Body of pancreas (tissue), 4 donors: ENCODE data around the gene MROH2A. TPM values are rescaled to one million over a fixed set of nuclear protein-coding genes. Genes with fewer than 3 reads are reported as not detected.

Source experiments
- ATAC-seq: fragments of 150-250 bp; one replicate; pipeline ENCODE4 v1.9.1; 2016
- DNase-seq, 4 donors: peaks; one replicate each; pipeline ENCODE4 v3.0.0-alpha.2; 2019
- H3K27ac ChIP-seq, 4 donors: fragments of 200-600 bp; sonication (generic); 1 replicate in 3 of 4; 2 replicates in 1 of 4; pipeline versions ENCODE4 v1.5.1 to v1.6.1; 2016 to 2019; ENCODE audit warnings: mild to moderate bottlenecking in 1 of 4, mixed read lengths in 1 of 4, moderate library complexity in 1 of 4
- H3K27me3 ChIP-seq, 2 donors: fragments of 200-600 bp; sonication (generic); one replicate each; pipeline ENCODE4 v1.6.0; 2016; ENCODE audit warnings: mild to moderate bottlenecking in 1 of 2
- H3K36me3 ChIP-seq, 2 donors: fragments of 200-600 bp; sonication (generic); replicated peaks in 1 of 2; 2 replicates each; pipeline ENCODE4 v1.5.1; 2016; ENCODE audit warnings: low read depth in 2 of 2; ENCODE audit not compliant: insufficient read depth in 1 of 2
- H3K4me1 ChIP-seq: fragments of 200-600 bp; sonication (generic); one replicate; pipeline ENCODE4 v1.6.0; 2016
- H3K4me3 ChIP-seq, 2 donors: fragments of 200-600 bp; sonication (generic); 1 replicate in 1 of 2; 2 replicates in 1 of 2; pipeline ENCODE4 v1.5.1; 2016 to 2019
- H3K9me3 ChIP-seq, 3 donors: fragments of 200-600 bp; sonication (generic); 1 replicate in 2 of 3; 2 replicates in 1 of 3; pipeline ENCODE4 v1.5.1; 2016
- POLR2A ChIP-seq, 3 donors: fragments of 450-650 bp; IDR thresholded peaks; one replicate each; pipeline ENCODE4 v1.6.1; 2016; ENCODE audit warnings: antibody characterized with exemption in 3 of 3, mild to moderate bottlenecking in 2 of 3
- WGBS, 2 donors: methylation state at CpG; one replicate each; pipeline ENCODE4 v1.1.5; 2017; 5-methylcytosine and 5-hydroxymethylcytosine counted together
- intact Hi-C: fragments of 100-400 bp; cut with DNase I; formaldehyde crosslinking; loops from one replicate; pipeline ENCODE4 v1.15.1; 2023
- total RNA-seq, 2 donors: library from RNA; depleted of rRNA; stranded (reverse); fragments of >200 nt; gene quantifications; one replicate each; pipeline ENCODE4 v1.1.0, GENCODE V29; 2016
- TF ChIP-seq, protein P1 (sequence below), 7 experiments: fragments of 450-650 bp in 4 of 7; fragments of 200-600 bp in 3 of 7; sonication (generic) in 3 of 7; IDR thresholded peaks; one replicate each; pipeline ENCODE4 v1.5.1; 2016 to 2019; ENCODE audit warnings: antibody characterized with exemption in 7 of 7

MROH2A gene
- total RNA-seq, 2 donors from 2014 or later = not detected

GRCh38 chr2:233847248-233847898 lies 69.2 kb downstream of the MROH2A start:
- Histone ChIP-seq H3K4me1 (no peaks in the 10 kb centered on the region), H3K36me3 (no peaks in the 10 kb centered on the region), H3K9me3 (no peaks in the 10 kb centered on the region), H3K4me3 (no peak overlapping the region), H3K27me3 (no peaks in the 10 kb centered on the region), H3K27ac (no peak overlapping the region)
- intact Hi-C loops = no loop called here
- DNase-seq (no peak), ATAC-seq (no peak)
- TF ChIP-seq POLR2A (IDR thresholded peaks at IDR 0.05) = no peak
- TF ChIP-seq, protein P1, sequence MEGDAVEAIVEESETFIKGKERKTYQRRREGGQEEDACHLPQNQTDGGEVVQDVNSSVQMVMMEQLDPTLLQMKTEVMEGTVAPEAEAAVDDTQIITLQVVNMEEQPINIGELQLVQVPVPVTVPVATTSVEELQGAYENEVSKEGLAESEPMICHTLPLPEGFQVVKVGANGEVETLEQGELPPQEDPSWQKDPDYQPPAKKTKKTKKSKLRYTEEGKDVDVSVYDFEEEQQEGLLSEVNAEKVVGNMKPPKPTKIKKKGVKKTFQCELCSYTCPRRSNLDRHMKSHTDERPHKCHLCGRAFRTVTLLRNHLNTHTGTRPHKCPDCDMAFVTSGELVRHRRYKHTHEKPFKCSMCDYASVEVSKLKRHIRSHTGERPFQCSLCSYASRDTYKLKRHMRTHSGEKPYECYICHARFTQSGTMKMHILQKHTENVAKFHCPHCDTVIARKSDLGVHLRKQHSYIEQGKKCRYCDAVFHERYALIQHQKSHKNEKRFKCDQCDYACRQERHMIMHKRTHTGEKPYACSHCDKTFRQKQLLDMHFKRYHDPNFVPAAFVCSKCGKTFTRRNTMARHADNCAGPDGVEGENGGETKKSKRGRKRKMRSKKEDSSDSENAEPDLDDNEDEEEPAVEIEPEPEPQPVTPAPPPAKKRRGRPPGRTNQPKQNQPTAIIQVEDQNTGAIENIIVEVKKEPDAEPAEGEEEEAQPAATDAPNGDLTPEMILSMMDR (IDR thresholded peaks at IDR 0.05) = no peak
- 96 to 97% methylated on average over 13 of the region's 13 CpGs for WGBS, 2 donors

- ATAC-seq = no peak
- Histone ChIP-seq H3K36me3 (no peaks in the 10 kb centered on the region), H3K9me3 (no peaks in the 10 kb centered on the region), H3K4me1 (no peaks in the 10 kb centered on the region), H3K27ac (no peak overlapping the region), H3K4me3 (no peak overlapping the region), H3K27me3 (no peaks in the 10 kb centered on the region)
- intact Hi-C loops = no loop called here
- WGBS, 2 donors = 80 to 97% methylated on average over 13 of the region's 13 CpGs
- DNase-seq = no peak
- TF ChIP-seq POLR2A (IDR thresholded peaks at IDR 0.05) = no peak
- TF ChIP-seq, protein P1 (IDR thresholded peaks at IDR 0.05) = no peak
These were observed 70.1 kb downstream of the MROH2A start for GRCh38 chr2:233848276-233848675.

DNA sequence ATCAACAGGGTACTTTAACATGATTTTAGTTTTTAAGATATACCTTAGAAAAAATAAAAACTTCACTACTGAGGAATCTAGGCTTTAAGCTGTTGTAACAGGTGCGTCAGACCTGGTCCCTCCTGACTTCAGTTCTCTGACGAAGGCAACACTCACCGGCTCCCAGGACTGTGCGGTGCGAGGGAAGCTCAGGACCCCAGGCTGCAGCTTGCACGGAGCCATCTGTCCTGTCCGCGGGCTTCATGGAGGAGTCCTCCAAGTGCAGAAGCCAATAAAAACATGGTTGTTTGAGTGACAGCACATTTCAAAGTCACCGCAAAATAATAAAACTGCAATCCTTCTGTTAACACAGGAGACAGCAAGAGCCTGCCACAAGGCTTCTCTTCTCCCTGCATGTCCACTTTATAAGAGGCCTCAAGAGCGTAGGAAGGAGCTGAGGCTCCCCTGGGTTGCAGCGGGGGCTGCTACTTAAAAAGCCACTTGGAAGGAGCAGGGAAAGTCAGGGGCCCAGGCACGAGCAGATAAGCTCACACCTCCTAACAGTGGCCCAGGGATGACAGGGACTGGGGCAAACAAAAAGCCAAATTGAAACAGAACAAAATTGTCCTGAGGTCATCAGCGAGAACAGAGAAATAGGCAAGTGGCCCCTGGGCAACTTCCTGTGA lies 71.6 kb downstream of the MROH2A start:
- TF ChIP-seq, protein P1 (IDR thresholded peaks at IDR 0.05) = no peak
- TF ChIP-seq POLR2A (IDR thresholded peaks at IDR 0.05) = no peak
- H3K27me3 ChIP-seq = no peaks in the 10 kb centered on the region
- H3K4me3 ChIP-seq = no peak overlapping the region
- H3K36me3 ChIP-seq = no peaks in the 10 kb centered on the region
- ATAC-seq (no peak), DNase-seq (no peak)
- H3K9me3 ChIP-seq = no peaks in the 10 kb centered on the region
- peaks cover 8% of the 10 kb centered on the region for H3K4me1 ChIP-seq
- intact Hi-C loops = no loop called here
- no peak overlapping the region for H3K27ac ChIP-seq
- WGBS, 2 donors = 94 to 97% methylated on average over 13 of the region's 13 CpGs

DNA sequence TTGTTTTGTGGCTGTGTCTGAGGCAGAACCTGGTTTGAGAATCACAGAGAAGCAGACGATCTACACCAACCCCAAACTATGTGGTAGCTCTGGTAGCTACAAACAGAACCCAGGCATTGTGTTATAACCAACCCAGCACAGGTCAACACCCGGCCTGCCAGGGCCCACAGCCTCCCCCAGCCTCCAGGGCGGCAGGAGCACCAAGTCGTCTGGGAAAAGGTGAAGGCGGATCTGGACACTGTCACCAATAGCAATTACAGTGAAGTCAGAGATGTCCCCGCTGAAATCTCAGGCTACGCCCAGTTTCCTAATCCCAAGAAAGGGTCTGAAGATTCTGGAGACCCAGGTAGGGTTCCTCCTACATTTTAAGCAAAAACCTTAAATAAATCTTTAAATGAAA lies 72.6 kb downstream of the MROH2A start:
- Histone ChIP-seq H3K36me3 (no peaks in the 10 kb centered on the region), H3K27me3 (no peaks in the 10 kb centered on the region), H3K27ac (no peak overlapping the region), H3K4me1 (peaks cover 8% of the 10 kb centered on the region), H3K9me3 (no peaks in the 10 kb centered on the region), H3K4me3 (no peak overlapping the region)
- intact Hi-C loops = no loop called here
- DNase-seq = no peak
- TF ChIP-seq POLR2A (IDR thresholded peaks at IDR 0.05) = no peak
- TF ChIP-seq, protein P1 (IDR thresholded peaks at IDR 0.05) = no peak
- WGBS, 2 donors = 85 to 94% methylated on average over 7 of the region's 7 CpGs
- ATAC-seq = no peak

GRCh38 chr2:233851169-233851568 lies 73.0 kb downstream of the MROH2A start:
- no peaks in the 10 kb centered on the region for H3K9me3 ChIP-seq
- ATAC-seq (no peak), DNase-seq (no peak)
- WGBS, 2 donors = 95% methylated on average over 6 of the region's 6 CpGs
- H3K36me3 ChIP-seq = no peaks in the 10 kb centered on the region
- TF ChIP-seq POLR2A (IDR thresholded peaks at IDR 0.05) = no peak
- TF ChIP-seq, protein P1 (IDR thresholded peaks at IDR 0.05) = no peak
- no peak overlapping the region for H3K4me3 ChIP-seq
- no peaks in the 10 kb centered on the region for H3K27me3 ChIP-seq
- H3K4me1 ChIP-seq = peaks cover 8% of the 10 kb centered on the region
- no peak overlapping the region for H3K27ac ChIP-seq
- intact Hi-C loops = no loop called here
